ENCODE data around the gene IFIT1. TPM values are rescaled to one million over a fixed set of nuclear protein-coding genes. Genes with fewer than 3 reads are reported as not detected.
A peak's percentile ranks its signal among the peaks of the same experiment; 100 is the strongest.

Gene IFIT1
- total and polyA plus RNA-seq, 2 donors (not counting 1 experiment from before 2014, with no cell fraction given), result 0.63 to 1.2 TPM

GRCh38 chr10:89414879-89415821 is 22.7 kb downstream of the IFIT1 start:
- Histone ChIP-seq H3K79me2 (ENCODE audit: control insufficient read depth, insufficient read depth, low read length) (peaks cover 60% of the 10 kb centered on the region), H4K20me1 (ENCODE audit: control insufficient read depth, insufficient read depth, low read length, poor library complexity, severe bottlenecking) (peaks cover 24% of the 10 kb centered on the region), H3K4me3 (ENCODE audit: control extremely low read depth in 1 of 5, extremely low read depth in 1 of 5, insufficient read depth in 1 of 5, low read depth in 2 of 5, low read length in 4 of 5) (peak overlapping the region; percentile 71 to 98 (median 90)), H3K4me2 (replicated peaks; ENCODE audit: low read depth, low read length, poor library complexity, severe bottlenecking) (peak overlapping the region; percentile 78), H2AFZ (ENCODE audit: insufficient read depth, low read depth, low read length, poor library complexity, severe bottlenecking) (peak overlapping the region; percentile 92), H3K4me1 (ENCODE audit: control insufficient read depth in 2 of 2, insufficient read depth in 2 of 2, low read length in 2 of 2) (peaks cover 29 to 42% of the 10 kb centered on the region in 2 donors), H3K36me3 (replicated peaks in 1 of 2; ENCODE audit: control extremely low read depth in 1 of 2, control insufficient read depth in 1 of 2, extremely low read depth in 1 of 2, insufficient read depth in 2 of 2, low read length in 1 of 2) (peaks cover 0 to 18% of the 10 kb centered on the region in 2 experiments), H3K27ac (ENCODE audit: low read length in 2 of 2) (peak overlapping the region; percentile 91 to 93), H3K27me3 (replicated peaks in 1 of 4; ENCODE audit: control extremely low read depth in 1 of 4, control insufficient read depth in 3 of 4, insufficient read depth in 4 of 4, low read length in 3 of 4) (no peaks in the 10 kb centered on the region), H3K9me3 (ENCODE audit: control extremely low read depth in 1 of 3, control insufficient read depth in 2 of 3, insufficient read depth in 1 of 3, low read length in 2 of 3) (peaks cover 0 to 9% (median 0%) of the 10 kb centered on the region in 3 donors), H3K9ac (ENCODE audit: low read length) (peak overlapping the region; percentile 91)
- Mint-ChIP-seq H3K4me1 (peaks cover 49% of the 10 kb centered on the region), H3K27ac (peak overlapping the region; percentile 95), H3K9me3 (ENCODE audit: insufficient read depth) (no peaks in the 10 kb centered on the region), H3K27me3 (no peaks in the 10 kb centered on the region), H3K4me3 (peak overlapping the region; percentile 92)
- WGBS (ENCODE audit: insufficient coverage), result under 1% methylated on average over 60 of the region's 66 CpGs
- ATAC-seq (ENCODE audit: low read depth) (peak; percentile 53), DNase-seq (peak; percentile 80)
- POLR2A ChIA-PET, result interaction anchor here (1.1 to 2.0 kb wide), 2 partner anchors 111 to 163 kb away, joined by 4 to 11 read pairs; partner anchors contain the start of gene LIPA
- intact Hi-C loops (cut with micrococcal nuclease), result loop anchor here (1.0 to 10.0 kb wide), 10 partner anchors 23 to 2000 kb away; partner anchors contain the start of genes ATAD1, HECTD2, IFIT1 and KIF20B
- CTCF ChIA-PET, result interaction anchor here (1.2 to 2.2 kb wide), 4 partner anchors 23 to 113 kb away, joined by 5 to 10 read pairs (median 8); partner anchors contain the start of genes IFIT1 and IFIT2
- no peak for TF ChIP-seq EZH2 (IDR thresholded peaks at IDR 0.05; ENCODE audit: borderline replicate concordance, insufficient read depth, low read depth, low read length, poor library complexity, severe bottlenecking)
- TF ChIP-seq CTCF (IDR thresholded peaks at IDR 0.05), result no peak

Measured in B cell (primary cell).